ENCODE data around the gene CPS1. TPM values are rescaled to one million over a fixed set of nuclear protein-coding genes. Genes with fewer than 3 reads are reported as not detected.

CPS1 gene
- total and polyA plus RNA-seq, 2 of the 8 experiments (the other 6 are each of a cell fraction or from before 2014, with no cell fraction given): 7.9 to 15.7 TPM

GRCh38 chr2:210541290-210541902 is 15.0 kb upstream of the CPS1 start:
- no peak overlapping the region for H4K91ac ChIP-seq (replicated peaks; ENCODE audit: insufficient read length, low read length)
- H3K4me2 ChIP-seq (ENCODE audit: insufficient read depth in 1 of 2, low read depth in 2 of 2, low read length in 2 of 2): no peak overlapping the region
- no peak overlapping the region; the same call in 1 of the 2 replicates for H2BK20ac ChIP-seq (ENCODE audit: low read length)
- peaks cover 0 to 5% (median 3%) of the 10 kb centered on the region in 4 experiments; a peak in 4 of 7 replicates for H3K4me1 ChIP-seq (replicated peaks in 1 of 4; ENCODE audit: control insufficient read depth in 3 of 4, insufficient read depth in 4 of 4, low read length in 3 of 4)
- no peak overlapping the region for H2BK5ac ChIP-seq (ENCODE audit: low read depth, low read length)
- H4K5ac ChIP-seq (ENCODE audit: insufficient read length, low read depth, low read length): no peak overlapping the region
- FAIRE-seq (no peak), DNase-seq (ENCODE audit: low read depth in 1 of 2, low spot score in 2 of 2) (no peak)
- no peak overlapping the region for H3K18ac ChIP-seq (ENCODE audit: extremely low read depth, low read length)
- H3K14ac ChIP-seq (ENCODE audit: insufficient read length): no peak overlapping the region
- no peaks in the 10 kb centered on the region for H4K20me1 ChIP-seq (replicated peaks in 1 of 2; ENCODE audit: control insufficient read depth in 1 of 2, insufficient read depth in 2 of 2, low read length in 2 of 2)
- no peaks in the 10 kb centered on the region for H3K27me3 ChIP-seq (replicated peaks in 1 of 4; ENCODE audit: control insufficient read depth in 3 of 4, extremely low read depth in 1 of 4, insufficient read depth in 3 of 4, low read length in 3 of 4)
- 89% methylated on average over 3 of the region's 3 CpGs; no CpG with 5 or more reads in 1 of the 2 experiments for WGBS, 2 experiments (ENCODE audit: extremely low coverage in 1 of 2, insufficient coverage in 1 of 2, insufficient read length in 1 of 2, insufficient replicate concordance in 2 of 2, low coverage in 1 of 2, low lambda C conversion rate in 2 of 2, missing lambda C conversion rate in 1 of 2)
- H2AK5ac ChIP-seq (ENCODE audit: low read depth, low read length): no peak overlapping the region
- H3K79me2 ChIP-seq (ENCODE audit: control insufficient read depth in 1 of 2, insufficient read depth in 2 of 2, low read length in 2 of 2): no peaks in the 10 kb centered on the region
- no peaks in the 10 kb centered on the region for H3K23me2 ChIP-seq (ENCODE audit: low read depth, low read length)
- no peak overlapping the region for H2AFZ ChIP-seq (ENCODE audit: low read length)
- no peaks in the 10 kb centered on the region for H3K79me1 ChIP-seq (ENCODE audit: low read depth, low read length)
- no peak overlapping the region for H3K4me3 ChIP-seq (ENCODE audit: extremely low read depth in 1 of 4, insufficient read depth in 2 of 4, low read depth in 3 of 4, low read length in 4 of 4)
- H2BK12ac ChIP-seq (ENCODE audit: low read depth, low read length): no peak overlapping the region
- no peak overlapping the region for H3K56ac ChIP-seq (replicated peaks; ENCODE audit: insufficient read length, low read depth, low read length)
- ChIA-PET POLR2A (ENCODE audit: partially characterized antibody) (no interaction called here), CTCF (ENCODE audit: partially characterized antibody) (interaction anchor here (0.7 to 1.3 kb wide), 3 partner anchors 16 to 38 kb away, joined by 3 to 6 read pairs (median 3); no protein-coding TSS in a partner anchor)
- no peak overlapping the region for H3K9ac ChIP-seq (replicated peaks in 1 of 4; ENCODE audit: extremely low read depth in 1 of 4, low read depth in 3 of 4, low read length in 3 of 4)
- no peak overlapping the region for H3K27ac ChIP-seq (ENCODE audit: low read depth, low read length)
- no peak overlapping the region for H2BK120ac ChIP-seq (replicated peaks; ENCODE audit: low read depth, low read length)
- H3K36me3 ChIP-seq (ENCODE audit: control insufficient read depth in 2 of 4, insufficient read depth in 4 of 4, low read length in 3 of 4): no peaks in the 10 kb centered on the region
- H4K8ac ChIP-seq (ENCODE audit: extremely low read depth, insufficient read depth, low read length): no peak overlapping the region
- H2BK15ac ChIP-seq (ENCODE audit: low read length): no peak overlapping the region
- no peak overlapping the region for H3K4ac ChIP-seq (replicated peaks; ENCODE audit: insufficient read length, low read depth, low read length)
- H3K23ac ChIP-seq (ENCODE audit: insufficient read length): no peak overlapping the region
- H3K9me3 ChIP-seq (ENCODE audit: insufficient read depth in 2 of 2, low read depth in 1 of 2, low read length in 1 of 2): no peaks in the 10 kb centered on the region
- no peak for TF ChIP-seq BACH1 (IDR thresholded peaks at IDR 0.05; ENCODE audit: low read length)
- no peak for TF ChIP-seq RNF2 (IDR thresholded peaks at IDR 0.05; ENCODE audit: borderline replicate concordance, low read depth, low read length, missing control alignments, poor library complexity, severe bottlenecking)
- TF ChIP-seq SIX5 (IDR thresholded peaks at IDR 0.05; ENCODE audit: low read depth, low read length): no peak
- no peak for TF ChIP-seq RBBP5 (IDR thresholded peaks at IDR 0.05; ENCODE audit: borderline replicate concordance, low read depth, low read length)
- TF ChIP-seq ZNF274 (IDR thresholded peaks at IDR 0.05; ENCODE audit: borderline replicate concordance, extremely low read depth, low read length): no peak
